Measurements from ENCODE around the gene ENTREP3.

GRCh38 chr1:155209312-155209721 is 46.0 kb downstream of the ENTREP3 start:
- TF ChIP-seq CTCF (IDR thresholded peaks at IDR 0.05), result no peak
- TF ChIP-seq POLR2A (IDR thresholded peaks at IDR 0.05), result no peak
- TF ChIP-seq EP300 (IDR thresholded peaks at IDR 0.05), result no peak

Measured in ovary (tissue), 3 donors.